ENCODE data around the gene MAP3K2. TPM values are rescaled to one million over a fixed set of nuclear protein-coding genes. Genes with fewer than 3 reads are reported as not detected.

The MAP3K2 gene
- total and polyA plus RNA-seq, 4 donors = 5.9 to 46.2 (median 17.0) TPM

DNA sequence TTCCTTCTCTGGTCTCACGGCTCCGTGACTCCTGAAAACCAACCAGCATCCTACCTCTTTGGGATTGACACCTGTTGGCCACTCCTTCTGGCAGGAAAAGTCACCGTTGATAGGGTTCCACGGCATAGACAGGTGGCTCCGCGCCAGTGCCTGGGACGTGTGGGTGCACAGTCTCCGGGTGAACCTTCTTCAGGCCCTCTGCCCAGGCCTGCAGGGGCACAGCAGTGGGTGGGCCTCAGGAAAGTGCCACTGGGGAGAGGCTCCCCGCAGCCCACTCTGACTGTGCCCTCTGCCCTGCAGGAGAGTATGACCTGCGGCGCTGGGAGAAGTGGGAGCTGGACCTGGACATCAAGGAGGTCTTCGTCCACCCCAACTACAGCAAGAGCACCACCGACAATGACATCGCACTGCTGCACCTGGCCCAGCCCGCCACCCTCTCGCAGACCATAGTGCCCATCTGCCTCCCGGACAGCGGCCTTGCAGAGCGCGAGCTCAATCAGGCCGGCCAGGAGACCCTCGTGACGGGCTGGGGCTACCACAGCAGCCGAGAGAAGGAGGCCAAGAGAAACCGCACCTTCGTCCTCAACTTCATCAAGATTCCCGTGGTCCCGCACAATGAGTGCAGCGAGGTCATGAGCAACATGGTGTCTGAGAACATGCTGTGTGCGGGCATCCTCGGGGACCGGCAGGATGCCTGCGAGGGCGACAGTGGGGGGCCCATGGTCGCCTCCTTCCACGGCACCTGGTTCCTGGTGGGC, 40.5 kb upstream of the MAP3K2 start (continued):
- no peak for TF ChIP-seq REST (IDR thresholded peaks at IDR 0.05)

DNA sequence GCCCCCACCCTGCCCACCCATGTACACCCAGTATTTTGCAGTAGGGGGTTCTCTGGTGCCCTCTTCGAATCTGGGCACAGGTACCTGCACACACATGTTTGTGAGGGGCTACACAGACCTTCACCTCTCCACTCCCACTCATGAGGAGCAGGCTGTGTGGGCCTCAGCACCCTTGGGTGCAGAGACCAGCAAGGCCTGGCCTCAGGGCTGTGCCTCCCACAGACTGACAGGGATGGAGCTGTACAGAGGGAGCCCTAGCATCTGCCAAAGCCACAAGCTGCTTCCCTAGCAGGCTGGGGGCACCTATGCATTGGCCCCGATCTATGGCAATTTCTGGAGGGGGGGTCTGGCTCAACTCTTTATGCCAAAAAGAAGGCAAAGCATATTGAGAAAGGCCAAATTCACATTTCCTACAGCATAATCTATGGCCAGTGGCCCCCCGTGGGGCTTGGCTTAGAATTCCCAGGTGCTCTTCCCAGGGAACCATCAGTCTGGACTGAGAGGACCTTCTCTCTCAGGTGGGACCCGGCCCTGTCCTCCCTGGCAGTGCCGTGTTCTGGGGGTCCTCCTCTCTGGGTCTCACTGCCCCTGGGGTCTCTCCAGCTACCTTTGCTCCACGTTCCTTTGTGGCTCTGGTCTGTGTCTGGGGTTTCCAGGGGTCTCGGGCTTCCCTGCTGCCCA, 39.7 kb upstream of the MAP3K2 start:
- H3K27ac ChIP-seq (ENCODE audit: low read depth in 1 of 2, low read length in 2 of 2) = no peak overlapping the region
- DNase-seq (ENCODE audit: low spot score) = no peak
- peaks cover 4 to 31% (median 17%) of the 10 kb centered on the region in 4 donors for H3K36me3 ChIP-seq (ENCODE audit: control insufficient read depth in 4 of 4, insufficient read depth in 3 of 4, low read depth in 1 of 4, low read length in 3 of 4)
- H3K4me3 ChIP-seq (ENCODE audit: low read depth in 1 of 3, low read length in 3 of 3) = no peak overlapping the region
- 95% methylated on average over 7 of the region's 7 CpGs for WGBS
- no peaks in the 10 kb centered on the region for H3K9me3 ChIP-seq (ENCODE audit: control insufficient read depth in 4 of 4, low read length in 3 of 4)
- H3K9ac ChIP-seq (ENCODE audit: low read depth in 1 of 2, low read length in 2 of 2) = no peak overlapping the region
- H3K4me1 ChIP-seq (ENCODE audit: control insufficient read depth in 4 of 4, insufficient read depth in 4 of 4, low read length in 3 of 4) = peaks cover 0 to 11% (median 0%) of the 10 kb centered on the region in 4 donors
- TF ChIP-seq JUND (IDR thresholded peaks at IDR 0.05) (no peak), CTCF (IDR thresholded peaks at IDR 0.05; ENCODE audit: low read depth, low read length, missing input control) (no peak), EGR1 (IDR thresholded peaks at IDR 0.05; ENCODE audit: low read depth in 2 of 2) (no peak), FOXA2 (IDR thresholded peaks at IDR 0.05) (no peak), GABPA (IDR thresholded peaks at IDR 0.05 in 1 of 2, conservative IDR thresholded peaks at IDR 0.05 in 1 of 2) (no peak), ATF3 (IDR thresholded peaks at IDR 0.05) (no peak), REST (IDR thresholded peaks at IDR 0.05) (no peak), SP1 (IDR thresholded peaks at IDR 0.05) (no peak), HNF4G (IDR thresholded peaks at IDR 0.05) (no peak), TAF1 (conservative IDR thresholded peaks at IDR 0.05) (no peak), HNF4A (conservative IDR thresholded peaks at IDR 0.05) (no peak)
- TF ChIP-seq, protein P1, sequence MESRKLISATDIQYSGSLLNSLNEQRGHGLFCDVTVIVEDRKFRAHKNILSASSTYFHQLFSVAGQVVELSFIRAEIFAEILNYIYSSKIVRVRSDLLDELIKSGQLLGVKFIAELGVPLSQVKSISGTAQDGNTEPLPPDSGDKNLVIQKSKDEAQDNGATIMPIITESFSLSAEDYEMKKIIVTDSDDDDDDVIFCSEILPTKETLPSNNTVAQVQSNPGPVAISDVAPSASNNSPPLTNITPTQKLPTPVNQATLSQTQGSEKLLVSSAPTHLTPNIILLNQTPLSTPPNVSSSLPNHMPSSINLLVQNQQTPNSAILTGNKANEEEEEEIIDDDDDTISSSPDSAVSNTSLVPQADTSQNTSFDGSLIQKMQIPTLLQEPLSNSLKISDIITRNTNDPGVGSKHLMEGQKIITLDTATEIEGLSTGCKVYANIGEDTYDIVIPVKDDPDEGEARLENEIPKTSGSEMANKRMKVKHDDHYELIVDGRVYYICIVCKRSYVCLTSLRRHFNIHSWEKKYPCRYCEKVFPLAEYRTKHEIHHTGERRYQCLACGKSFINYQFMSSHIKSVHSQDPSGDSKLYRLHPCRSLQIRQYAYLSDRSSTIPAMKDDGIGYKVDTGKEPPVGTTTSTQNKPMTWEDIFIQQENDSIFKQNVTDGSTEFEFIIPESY (IDR thresholded peaks at IDR 0.05) = no peak
- no peaks in the 10 kb centered on the region for H3K27me3 ChIP-seq (ENCODE audit: control insufficient read depth in 4 of 4, insufficient read depth in 4 of 4, low read length in 3 of 4)

Measured in liver (tissue), 9 donors.